Measurements from ENCODE around the gene PTPA.

Gene PTPA

GRCh38 chr9:129145316-129145715 is 34.1 kb downstream of the PTPA start:
- DNase-seq (ENCODE audit: low read depth) = no peak
- TF ChIP-seq POLR2A (IDR thresholded peaks at IDR 0.05; ENCODE audit: extremely low read depth, insufficient read length) (no peak), CTCF (IDR thresholded peaks at IDR 0.05; ENCODE audit: low read depth, low read length) (no peak), MYC (IDR thresholded peaks at IDR 0.05; ENCODE audit: low read depth, low read length) (no peak)
- TF ChIP-seq, protein P1, sequence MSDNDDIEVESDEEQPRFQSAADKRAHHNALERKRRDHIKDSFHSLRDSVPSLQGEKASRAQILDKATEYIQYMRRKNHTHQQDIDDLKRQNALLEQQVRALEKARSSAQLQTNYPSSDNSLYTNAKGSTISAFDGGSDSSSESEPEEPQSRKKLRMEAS (IDR thresholded peaks at IDR 0.05; ENCODE audit: low read depth, low read length) = no peak
- H3K4me3 ChIP-seq (ENCODE audit: low read depth, low read length) = no peak overlapping the region

- no peak for DNase-seq (ENCODE audit: low read depth)
- TF ChIP-seq MYC (IDR thresholded peaks at IDR 0.05; ENCODE audit: low read depth, low read length) = no peak
- TF ChIP-seq POLR2A (IDR thresholded peaks at IDR 0.05; ENCODE audit: extremely low read depth, insufficient read length) = no peak
- TF ChIP-seq, protein P1 (IDR thresholded peaks at IDR 0.05; ENCODE audit: low read depth, low read length) = no peak
- no peak for TF ChIP-seq CTCF (IDR thresholded peaks at IDR 0.05; ENCODE audit: low read depth, low read length)
- no peak overlapping the region for H3K4me3 ChIP-seq (ENCODE audit: low read depth, low read length)
Observed at GRCh38 chr9:129145841-129146292, 34.7 kb downstream of the PTPA start.

GRCh38 chr9:129146441-129146941 is 35.3 kb downstream of the PTPA start:
- no peak for TF ChIP-seq CTCF (IDR thresholded peaks at IDR 0.05; ENCODE audit: low read depth, low read length)
- no peak for TF ChIP-seq POLR2A (IDR thresholded peaks at IDR 0.05; ENCODE audit: extremely low read depth, insufficient read length)
- TF ChIP-seq MYC (IDR thresholded peaks at IDR 0.05; ENCODE audit: low read depth, low read length) = no peak
- TF ChIP-seq, protein P1 (IDR thresholded peaks at IDR 0.05; ENCODE audit: low read depth, low read length) = no peak
- H3K4me3 ChIP-seq (ENCODE audit: low read depth, low read length) = no peak overlapping the region
- DNase-seq (ENCODE audit: low read depth) = no peak

- DNase-seq (ENCODE audit: low read depth) = no peak
- H3K4me3 ChIP-seq (ENCODE audit: low read depth, low read length) = no peak overlapping the region
- TF ChIP-seq CTCF (IDR thresholded peaks at IDR 0.05; ENCODE audit: low read depth, low read length) = no peak
- TF ChIP-seq POLR2A (IDR thresholded peaks at IDR 0.05; ENCODE audit: extremely low read depth, insufficient read length) = no peak
- TF ChIP-seq, protein P1 (IDR thresholded peaks at IDR 0.05; ENCODE audit: low read depth, low read length) = no peak
- no peak for TF ChIP-seq MYC (IDR thresholded peaks at IDR 0.05; ENCODE audit: low read depth, low read length)
Observed at GRCh38 chr9:129148463-129149204, 37.4 kb downstream of the PTPA start.

- TF ChIP-seq POLR2A (IDR thresholded peaks at IDR 0.05; ENCODE audit: extremely low read depth, insufficient read length) (no peak), CTCF (IDR thresholded peaks at IDR 0.05; ENCODE audit: low read depth, low read length) (no peak), MYC (IDR thresholded peaks at IDR 0.05; ENCODE audit: low read depth, low read length) (no peak)
- TF ChIP-seq, protein P1 (IDR thresholded peaks at IDR 0.05; ENCODE audit: low read depth, low read length) = no peak
- H3K4me3 ChIP-seq (ENCODE audit: low read depth, low read length) = no peak overlapping the region
- no peak for DNase-seq (ENCODE audit: low read depth)
Observed at GRCh38 chr9:129149442-129149841, 38.2 kb downstream of the PTPA start.
